Endothelial cell of umbilical vein (primary cell): ENCODE results near the gene RFC5. TPM values are rescaled to one million over a fixed set of nuclear protein-coding genes. Genes with fewer than 3 reads are reported as not detected.

Source experiments
- BruUV-seq: library from RNA; stranded (reverse); fragments of 400-500 nt; replicated peaks from 2 replicates; lab custom pipeline; 2021; lab: Mats Ljungman, UMichigan
- CTCF ChIA-PET: fragments of 300-600, 350-600 bp; sonication (Branson Sonifier 250); formaldehyde crosslinking; loops from one replicate; lab custom pipeline; 2021; ENCODE audit warnings: antibody characterized with exemption, inconsistent platforms; lab: Charles Lee
- POLR2A ChIA-PET: fragments of 300-600, 350-600 bp; sonication (Branson Sonifier 250); formaldehyde crosslinking; loops from one replicate; lab custom pipeline; 2021; ENCODE audit warnings: antibody characterized with exemption, inconsistent platforms; lab: Charles Lee
- DNase-seq: peaks from one replicate; pipeline ENCODE4 v3.0.0-alpha.2; 2011; ENCODE audit warnings: low read depth, low spot score
- FAIRE-seq: peaks from 2 replicates; lab custom pipeline; 2011; peaks lifted over from hg19 to GRCh38; lab: Jason Lieb, UNC
- H2AFZ ChIP-seq: 2 replicates; pipeline ENCODE4 v1.6.0; 2012; ENCODE audit warnings: low read depth, low read length, control low read depth, inconsistent platforms
- H3K27ac ChIP-seq: 2 replicates; pipeline ENCODE4 v1.5.1; 2011; ENCODE audit warnings: low read depth, mild to moderate bottlenecking, control low read depth, low read length, moderate library complexity; ENCODE audit not compliant: insufficient read depth
- H3K27me3 ChIP-seq, 2 experiments: 2 replicates each; pipeline versions ENCODE4 v1.6.0 to v1.6.1; 2011; ENCODE audit warnings: low read length in 2 of 2, mixed read lengths in 1 of 2; ENCODE audit not compliant: control insufficient read depth in 2 of 2, insufficient read depth in 2 of 2
- H3K36me3 ChIP-seq, 2 experiments: 2 replicates in 1 of 2; 3 replicates in 1 of 2; pipeline ENCODE4 v1.5.1; 2011; ENCODE audit warnings: low read length in 2 of 2, mild to moderate bottlenecking in 1 of 2, moderate library complexity in 1 of 2; ENCODE audit not compliant: control insufficient read depth in 2 of 2, insufficient read depth in 2 of 2; ENCODE audit errors: extremely low read depth in 1 of 2
- H3K4me1 ChIP-seq: 3 replicates; pipeline ENCODE4 v1.5.1; 2011; ENCODE audit warnings: mild to moderate bottlenecking, low read length; ENCODE audit not compliant: control insufficient read depth, insufficient read depth; ENCODE audit errors: extremely low read depth
- H3K4me2 ChIP-seq: 2 replicates; pipeline ENCODE4 v1.6.1; 2011; ENCODE audit warnings: low read length, control low read depth, mixed read lengths; ENCODE audit not compliant: insufficient read depth
- H3K4me3 ChIP-seq, 3 experiments: fragments of 200-600 bp in 1 of 3; sonication (generic), shearing (Covaris generic) in 1 of 3; replicated peaks in 1 of 3; 2 replicates each; pipeline ENCODE4 v1.5.1; 2011 to 2016; ENCODE audit warnings: control low read depth in 3 of 3, low read length in 3 of 3, mild to moderate bottlenecking in 2 of 3, inconsistent platforms in 1 of 3, low read depth in 1 of 3, moderate library complexity in 1 of 3; ENCODE audit not compliant: insufficient read depth in 1 of 3
- H3K79me2 ChIP-seq: 2 replicates; pipeline ENCODE4 v1.6.0; 2012; ENCODE audit warnings: low read length, inconsistent platforms; ENCODE audit not compliant: control insufficient read depth, insufficient read depth
- H3K9ac ChIP-seq: replicated peaks from 2 replicates; pipeline ENCODE3; 2011; ENCODE audit warnings: low read length, control low read depth; ENCODE audit not compliant: insufficient read depth; ENCODE audit errors: extremely low read depth
- H3K9me1 ChIP-seq: replicated peaks from 3 replicates; pipeline ENCODE4 v1.6.0; 2011; ENCODE audit warnings: mild to moderate bottlenecking, low read length; ENCODE audit not compliant: control insufficient read depth, insufficient read depth; ENCODE audit errors: extremely low read depth
- H3K9me3 ChIP-seq: replicated peaks from 2 replicates; pipeline ENCODE4 v1.5.1; 2012; ENCODE audit warnings: low read length, inconsistent platforms; ENCODE audit not compliant: control insufficient read depth, insufficient read depth
- H4K20me1 ChIP-seq: replicated peaks from 2 replicates; pipeline ENCODE3; 2011; ENCODE audit warnings: mild to moderate bottlenecking, low read length; ENCODE audit not compliant: control insufficient read depth, insufficient read depth; ENCODE audit errors: extremely low read depth
- EZH2 ChIP-seq: IDR thresholded peaks from 2 replicates; pipeline ENCODE4 v1.6.1; 2012; ENCODE audit warnings: borderline replicate concordance, low read depth, mild to moderate bottlenecking, moderate library complexity, low read length, inconsistent platforms; ENCODE audit not compliant: severe bottlenecking
- FOS ChIP-seq: IDR thresholded peaks from 2 replicates; pipeline ENCODE4 v1.6.1; 2011; ENCODE audit warnings: mild to moderate bottlenecking, low read length, moderate library complexity, borderline replicate concordance; ENCODE audit not compliant: insufficient read depth
- JUN ChIP-seq: IDR thresholded peaks from 2 replicates; pipeline ENCODE4 v1.6.1; 2011; ENCODE audit warnings: borderline replicate concordance, low read depth; ENCODE audit not compliant: insufficient read length, insufficient read depth
- MYC ChIP-seq: IDR thresholded peaks from one replicate; pipeline ENCODE4 v1.6.1; 2011; ENCODE audit warnings: mild to moderate bottlenecking, low read depth, low read length
- POLR2A ChIP-seq: IDR thresholded peaks from 2 replicates; pipeline ENCODE4 v1.6.1; 2012; ENCODE audit warnings: low read depth, mild to moderate bottlenecking, control low read depth, low read length
- POLR2AphosphoS5 ChIP-seq: IDR thresholded peaks from 2 replicates; pipeline ENCODE4 v1.6.1; 2012; ENCODE audit warnings: low read depth, mild to moderate bottlenecking, control low read depth, low read length, moderate library complexity; ENCODE audit not compliant: insufficient read depth
- dilution Hi-C: fragments of 300-500 bp; cut with MboI; formaldehyde crosslinking; loops from one replicate; pipeline ENCODE4 v1.15.0; 2019; ENCODE audit warnings: low sequenced_read_pairs; ENCODE audit not compliant: extremely low pct_ligation_motif_present
- intact Hi-C: fragments of 100-400 bp; cut with micrococcal nuclease; formaldehyde crosslinking; loops from one replicate; pipeline ENCODE4 v1.10.0; 2022
- polyA plus RNA-seq, 4 experiments: library from polyadenylated mRNA; depleted of rRNA in 3 of 4; stranded (reverse) in 3 of 4; unstranded in 1 of 4; fragments of >200 nt; gene quantifications; 2 replicates each; pipeline versions ENCODE4 v1.2.1 to v1.2.3, GENCODE V29; 2011 to 2012; ENCODE audit warnings: missing spikeins in 1 of 4
- total RNA-seq: library from RNA; stranded (reverse); gene quantifications from 2 replicates; pipeline ENCODE4 v1.2.3, GENCODE V29; 2021
- TF ChIP-seq, protein P1 (sequence below): IDR thresholded peaks from 2 replicates; pipeline ENCODE4 v1.6.1; 2011; ENCODE audit not compliant: insufficient read depth, insufficient read length
- TF ChIP-seq, protein P2 (sequence below), 2 donors: IDR thresholded peaks; 1 replicate in 1 of 2; 2 replicates in 1 of 2; pipeline ENCODE4 v1.5.1; 2011; ENCODE audit warnings: low read length in 2 of 2, mild to moderate bottlenecking in 2 of 2, moderate library complexity in 2 of 2, control low read depth in 1 of 2, inconsistent platforms in 1 of 2, low read depth in 1 of 2; ENCODE audit not compliant: insufficient read depth in 1 of 2; ENCODE audit errors: extremely low read depth in 1 of 2

The RFC5 gene
- total and polyA plus RNA-seq, 2 donors (not counting 3 experiments of a cell fraction or from before 2014, with no cell fraction given) = 18.1 to 23.3 TPM

DNA sequence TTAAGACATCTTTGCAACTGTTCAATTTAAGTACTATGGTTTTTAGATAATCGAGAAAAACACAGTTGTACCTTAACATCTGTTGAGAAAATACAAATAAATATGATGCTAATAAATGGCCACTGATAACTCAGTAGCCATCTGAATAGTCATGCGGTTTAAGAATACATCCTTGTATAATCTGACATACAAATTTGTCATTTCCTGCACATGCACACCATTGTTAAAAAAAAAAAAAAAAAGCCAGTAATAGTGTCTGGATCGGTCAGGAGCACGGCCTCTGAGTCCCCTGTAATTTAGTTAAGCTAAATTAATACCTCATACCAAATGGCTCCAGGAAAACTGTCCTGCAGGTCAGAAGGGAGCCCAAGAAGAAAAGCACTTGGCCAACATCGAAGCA lies 16.8 kb downstream of the RFC5 start:
- H3K27ac ChIP-seq = peak overlapping the region; percentile 56
- no peak overlapping the region for H2AFZ ChIP-seq
- H3K4me1 ChIP-seq = peaks cover 12% of the 10 kb centered on the region
- ChIA-PET POLR2A (no interaction called here), CTCF (interaction anchor here (0.9 to 3.6 kb wide), 2 partner anchors 29 to 158 kb away, joined by 3 to 50 read pairs; no protein-coding TSS in a partner anchor)
- BruUV-seq = TSS peak; percentile 43
- peaks cover 2% of the 10 kb centered on the region for H4K20me1 ChIP-seq
- H3K36me3 ChIP-seq = peaks cover 21 to 32% of the 10 kb centered on the region in 2 experiments
- H3K79me2 ChIP-seq = no peaks in the 10 kb centered on the region
- no peaks in the 10 kb centered on the region for H3K27me3 ChIP-seq
- no peaks in the 10 kb centered on the region for H3K9me3 ChIP-seq
- dilution Hi-C loops = no loop called here
- peak overlapping the region; percentile 32 for H3K4me2 ChIP-seq
- H3K9me1 ChIP-seq = no peaks in the 10 kb centered on the region
- DNase-seq (peak; percentile 37), FAIRE-seq (peak; percentile 77)
- TF ChIP-seq JUN (peak; percentile 44), EZH2 (no peak), FOS (peak; percentile 56), POLR2A (no peak), POLR2AphosphoS5 (peak; percentile 15), MYC (no peak)
- TF ChIP-seq, protein P1, sequence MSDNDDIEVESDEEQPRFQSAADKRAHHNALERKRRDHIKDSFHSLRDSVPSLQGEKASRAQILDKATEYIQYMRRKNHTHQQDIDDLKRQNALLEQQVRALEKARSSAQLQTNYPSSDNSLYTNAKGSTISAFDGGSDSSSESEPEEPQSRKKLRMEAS = no peak
- TF ChIP-seq, protein P2, sequence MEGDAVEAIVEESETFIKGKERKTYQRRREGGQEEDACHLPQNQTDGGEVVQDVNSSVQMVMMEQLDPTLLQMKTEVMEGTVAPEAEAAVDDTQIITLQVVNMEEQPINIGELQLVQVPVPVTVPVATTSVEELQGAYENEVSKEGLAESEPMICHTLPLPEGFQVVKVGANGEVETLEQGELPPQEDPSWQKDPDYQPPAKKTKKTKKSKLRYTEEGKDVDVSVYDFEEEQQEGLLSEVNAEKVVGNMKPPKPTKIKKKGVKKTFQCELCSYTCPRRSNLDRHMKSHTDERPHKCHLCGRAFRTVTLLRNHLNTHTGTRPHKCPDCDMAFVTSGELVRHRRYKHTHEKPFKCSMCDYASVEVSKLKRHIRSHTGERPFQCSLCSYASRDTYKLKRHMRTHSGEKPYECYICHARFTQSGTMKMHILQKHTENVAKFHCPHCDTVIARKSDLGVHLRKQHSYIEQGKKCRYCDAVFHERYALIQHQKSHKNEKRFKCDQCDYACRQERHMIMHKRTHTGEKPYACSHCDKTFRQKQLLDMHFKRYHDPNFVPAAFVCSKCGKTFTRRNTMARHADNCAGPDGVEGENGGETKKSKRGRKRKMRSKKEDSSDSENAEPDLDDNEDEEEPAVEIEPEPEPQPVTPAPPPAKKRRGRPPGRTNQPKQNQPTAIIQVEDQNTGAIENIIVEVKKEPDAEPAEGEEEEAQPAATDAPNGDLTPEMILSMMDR (IDR thresholded peaks at IDR 0.05; ENCODE audit: extremely low read depth in 1 of 2, insufficient read depth in 1 of 2, low read depth in 1 of 2, low read length in 2 of 2) = no peak
- H3K9ac ChIP-seq = no peak overlapping the region
- intact Hi-C loops = loop anchor here (2.0 kb wide), 1 partner anchor 17 kb away; the partner anchor contains the start of gene RFC5
- no peak overlapping the region for H3K4me3 ChIP-seq
